Activated CD4-positive, alpha-beta T cell treated with anti-CD3 and anti-CD28 coated beads, Interleukin-2, amount 50 U/mL, for 1 hour (primary cell): ENCODE measurements around the gene JUN.

Source experiments
- DNase-seq: peaks from one replicate; pipeline ENCODE4 v3.0.0-alpha.2; 2020

Gene JUN

DNA sequence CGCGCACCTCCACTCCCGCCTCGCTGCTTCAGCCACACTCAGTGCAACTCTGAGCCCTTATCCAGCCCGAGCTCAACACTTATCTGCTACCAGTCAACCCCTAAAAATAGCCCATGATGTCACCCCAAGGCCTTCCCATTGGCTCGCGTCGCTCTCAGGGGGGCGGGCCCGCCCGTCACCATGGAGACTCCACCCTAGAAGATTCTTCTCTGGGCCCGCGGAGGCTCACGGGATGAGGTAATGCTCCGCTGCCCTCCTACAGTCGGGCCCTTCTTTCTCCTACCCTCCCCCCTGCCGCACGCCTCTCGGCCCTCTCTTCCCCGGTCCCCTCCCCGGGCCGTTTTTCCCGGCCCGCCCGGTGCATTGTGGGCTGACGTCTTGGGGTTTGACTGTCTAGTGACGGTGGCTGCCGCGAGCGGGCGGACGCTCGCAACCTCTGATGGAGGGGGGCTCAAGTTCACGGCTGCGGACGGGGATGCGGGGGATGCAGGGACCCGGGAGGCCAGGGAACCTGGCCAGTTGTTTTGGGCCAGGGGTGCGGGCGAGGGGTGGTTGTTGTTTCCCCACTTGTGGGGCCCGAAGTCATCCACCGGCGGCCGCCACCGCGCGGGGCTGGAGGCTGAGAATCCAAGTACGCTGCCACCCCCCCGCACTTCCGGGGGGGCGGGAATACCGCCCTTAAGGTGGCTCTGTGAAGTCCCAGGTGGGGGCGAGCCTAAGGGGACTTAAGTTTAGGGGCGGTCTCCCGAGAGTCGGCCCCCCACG lies at the start of gene JUN:
TSS of gene JUN (minus strand) at position 55 of the 765 bp plus-strand sequence. CDS start 977 bp downstream, outside the sequence.
- peak; percentile 98 for DNase-seq

DNA sequence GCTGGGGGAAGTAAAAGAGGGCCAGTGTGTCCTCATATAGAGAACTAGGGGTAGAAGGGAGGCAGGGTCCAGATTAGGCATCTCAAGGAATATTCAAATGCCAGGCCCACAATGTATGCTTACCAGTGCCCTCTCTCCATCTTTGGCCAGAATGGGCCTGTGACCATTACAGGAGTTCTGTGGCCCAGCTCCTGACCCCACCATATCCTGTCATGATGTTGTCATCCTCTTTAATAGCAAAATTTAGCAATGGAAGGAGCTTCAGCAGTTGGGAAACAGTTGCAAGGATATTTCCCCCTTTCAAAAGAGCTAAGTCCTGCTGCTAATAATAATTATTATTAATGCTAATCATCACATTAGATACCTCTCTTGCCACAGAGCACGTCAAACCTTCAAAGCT lies 49.3 kb upstream of the JUN start:
- DNase-seq, result no peak

DNA sequence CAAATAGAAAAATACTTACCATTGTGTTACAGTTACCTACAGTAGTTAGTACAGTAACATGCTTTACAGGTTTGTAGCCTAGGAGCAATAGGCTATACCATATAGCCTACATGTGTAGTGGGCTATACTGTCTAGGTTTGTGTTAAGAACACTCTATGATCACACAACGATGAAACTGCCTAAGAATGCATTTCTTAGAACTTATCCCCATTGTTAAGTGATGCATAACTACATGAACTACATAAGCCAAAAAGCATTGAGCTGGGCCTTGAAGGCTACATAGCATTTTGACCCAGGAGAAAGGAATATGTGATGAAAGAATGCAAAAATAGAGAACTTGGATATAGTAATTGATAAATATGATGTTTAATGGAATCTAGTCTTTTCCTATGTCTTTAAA lies 46.4 kb upstream of the JUN start:
- no peak for DNase-seq

DNA sequence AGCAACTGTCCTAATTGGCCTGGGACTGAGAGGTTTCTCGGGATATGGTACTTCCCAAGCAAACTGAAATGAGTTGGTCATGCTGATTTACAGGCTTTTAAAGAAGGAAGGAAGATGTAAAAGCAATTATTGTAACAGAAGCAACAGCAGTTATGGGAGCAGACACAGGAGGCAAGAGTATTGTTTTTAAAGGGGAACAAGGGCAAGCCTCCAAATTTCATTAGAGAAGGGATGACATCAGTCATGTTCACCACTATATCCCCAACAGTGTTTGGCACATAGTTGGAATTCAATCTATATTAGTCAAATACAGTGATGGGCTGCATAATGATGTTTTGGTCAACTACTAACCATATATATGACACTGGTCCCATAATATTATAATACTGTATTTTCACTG lies 46.0 kb upstream of the JUN start:
- no peak for DNase-seq

DNA sequence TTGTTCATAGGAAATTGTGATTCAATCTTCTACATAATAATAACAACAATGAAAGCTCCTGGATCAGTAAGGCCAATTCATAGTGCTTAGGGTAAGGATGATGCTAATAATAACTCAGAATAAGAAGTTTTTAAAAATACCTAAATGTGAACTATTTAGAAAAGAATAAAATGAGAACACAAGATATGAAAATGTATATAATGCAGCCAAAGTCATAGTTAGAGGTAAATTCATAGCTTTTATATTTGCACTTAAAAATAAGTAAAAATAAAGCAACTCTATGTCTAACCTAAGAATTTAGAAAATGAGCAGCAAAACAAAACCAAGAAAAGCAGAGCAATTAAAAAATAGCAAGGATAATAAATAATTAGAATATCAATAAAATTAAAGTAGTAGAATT lies 43.5 kb upstream of the JUN start:
- no peak for DNase-seq

DNA sequence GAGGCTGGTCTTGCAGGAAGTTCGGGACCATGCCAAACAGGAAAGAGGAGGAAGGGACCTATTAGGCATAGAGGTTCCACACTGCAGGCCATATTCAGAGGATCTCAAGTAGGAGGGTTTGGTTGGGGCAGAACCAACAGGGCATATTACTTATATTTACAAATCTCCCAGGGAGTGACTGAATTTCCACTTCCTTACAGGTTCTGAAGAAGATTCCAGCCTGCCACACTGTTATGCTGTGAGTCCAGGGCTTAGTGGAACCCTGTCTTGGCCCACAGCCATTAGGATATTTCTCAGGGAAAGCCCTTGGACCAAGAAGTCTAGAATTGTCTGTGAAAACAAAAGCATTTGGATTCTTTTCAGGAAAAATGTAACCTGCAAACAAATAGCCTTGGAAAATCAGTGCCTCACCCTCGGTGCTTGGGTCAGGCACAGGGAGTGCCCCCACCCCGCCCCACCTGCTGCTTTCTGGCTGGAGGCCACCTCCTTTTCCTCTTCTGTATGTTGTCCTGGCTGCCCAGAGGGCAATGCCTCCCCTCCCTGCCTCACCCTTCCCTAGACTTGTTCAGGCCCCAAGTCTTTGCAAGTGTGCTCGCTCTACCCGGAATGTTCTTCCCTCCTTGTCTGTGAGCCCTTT lies 41.0 kb upstream of the JUN start:
- DNase-seq, result no peak

DNA sequence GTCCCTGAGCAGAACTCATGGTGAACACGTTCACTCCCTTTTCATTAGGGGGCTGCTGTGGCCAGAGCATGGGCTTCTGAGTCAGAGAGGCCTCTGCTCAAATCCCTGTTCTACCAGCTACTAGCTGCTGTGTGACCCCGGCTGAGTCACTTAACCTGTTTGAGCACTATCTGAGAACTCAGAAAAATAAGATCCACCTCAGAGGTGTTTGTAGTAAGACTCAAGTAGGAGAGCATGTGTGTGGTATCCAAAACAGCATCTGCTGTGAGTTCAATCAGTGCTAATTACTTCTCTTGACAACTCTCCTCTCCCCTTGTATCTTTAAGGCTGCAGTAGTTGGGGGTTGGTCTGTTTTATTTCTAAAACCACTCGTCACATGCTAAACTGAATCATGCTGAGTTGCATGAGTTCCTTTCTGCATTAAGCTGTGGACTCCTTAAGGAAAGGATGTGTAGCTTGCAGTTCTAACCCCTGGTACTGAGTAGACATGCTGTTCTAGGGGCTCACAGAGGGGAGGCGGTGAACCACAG lies 39.7 kb upstream of the JUN start:
- DNase-seq, result no peak

DNA sequence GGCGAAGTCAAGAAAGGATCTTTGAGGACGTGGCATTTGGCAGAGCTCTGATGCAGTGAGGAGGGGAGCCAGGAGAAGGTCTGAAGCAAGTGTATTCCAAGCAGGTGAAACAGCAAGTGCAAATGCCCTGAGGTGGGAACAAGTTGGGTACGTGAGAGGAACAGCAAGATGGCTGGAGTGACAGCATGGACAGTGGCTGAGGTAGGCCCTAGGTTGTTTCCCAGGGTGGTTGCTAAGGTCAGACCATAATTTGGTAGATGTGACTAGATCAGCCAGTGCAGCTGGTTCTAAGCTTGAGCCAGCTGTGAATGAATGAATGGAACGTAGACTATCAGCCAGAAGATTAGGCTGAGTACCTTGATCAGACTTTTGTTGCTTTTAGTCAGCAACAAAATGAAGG lies 37.5 kb upstream of the JUN start:
- DNase-seq, result no peak

DNA sequence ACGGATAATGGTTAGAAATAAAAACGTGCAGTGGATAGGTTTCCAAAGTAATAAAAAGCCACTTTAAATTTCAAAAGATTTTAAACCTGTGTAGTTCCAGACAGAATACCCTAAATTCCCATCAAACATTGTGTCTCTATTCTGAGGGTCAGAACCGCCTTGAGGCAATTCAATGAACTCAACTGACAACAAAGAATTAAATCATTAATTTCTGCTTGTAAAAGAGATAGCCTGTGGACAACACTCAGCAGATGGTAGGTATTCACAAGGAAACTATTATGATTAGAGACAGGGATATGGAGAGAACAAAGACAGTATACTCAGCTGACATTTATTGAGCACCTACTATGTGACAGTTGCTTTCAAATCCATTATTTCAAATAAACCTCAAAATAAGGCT lies 35.1 kb upstream of the JUN start:
- DNase-seq, result no peak

DNA sequence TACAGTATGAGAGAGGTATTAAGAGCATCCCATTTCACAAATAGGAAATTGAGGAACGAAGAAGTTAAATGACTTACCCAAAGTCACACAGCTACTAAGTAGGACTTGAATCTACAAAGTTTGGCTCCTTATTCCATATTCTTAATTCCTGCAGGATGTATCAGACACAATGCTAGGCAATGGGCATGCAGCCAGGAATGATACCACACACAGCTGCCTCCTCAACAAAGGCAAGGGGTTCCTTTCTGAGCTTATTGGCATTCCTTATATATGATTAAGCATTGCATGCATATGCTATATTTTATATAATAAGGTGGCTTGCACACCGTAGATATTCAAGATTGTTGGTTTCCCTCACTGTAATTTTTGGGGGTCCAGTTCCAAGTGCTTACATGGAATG lies 34.2 kb upstream of the JUN start:
- no peak for DNase-seq

DNA sequence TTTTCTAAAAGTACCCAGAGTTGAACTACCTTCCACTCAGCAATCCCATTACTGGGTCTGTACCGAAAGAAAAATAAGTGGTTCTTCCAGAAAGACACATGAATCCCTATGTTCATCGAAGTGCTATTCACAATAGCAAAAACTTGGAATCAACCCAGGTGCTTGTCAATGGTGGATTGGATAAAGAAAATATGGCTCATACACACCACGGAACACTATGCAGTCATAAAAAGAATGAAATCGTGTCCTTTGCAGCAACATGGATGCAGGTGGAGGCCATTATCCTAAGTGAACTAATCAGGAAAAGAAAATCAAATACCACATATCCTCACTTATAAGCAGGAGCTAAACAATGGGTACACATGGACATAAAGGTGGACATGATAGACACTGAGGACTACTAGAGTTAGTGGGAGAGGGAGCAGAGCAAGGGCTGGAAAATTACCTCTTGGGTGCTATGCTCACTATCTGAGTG lies 32.9 kb upstream of the JUN start:
- no peak for DNase-seq

DNA sequence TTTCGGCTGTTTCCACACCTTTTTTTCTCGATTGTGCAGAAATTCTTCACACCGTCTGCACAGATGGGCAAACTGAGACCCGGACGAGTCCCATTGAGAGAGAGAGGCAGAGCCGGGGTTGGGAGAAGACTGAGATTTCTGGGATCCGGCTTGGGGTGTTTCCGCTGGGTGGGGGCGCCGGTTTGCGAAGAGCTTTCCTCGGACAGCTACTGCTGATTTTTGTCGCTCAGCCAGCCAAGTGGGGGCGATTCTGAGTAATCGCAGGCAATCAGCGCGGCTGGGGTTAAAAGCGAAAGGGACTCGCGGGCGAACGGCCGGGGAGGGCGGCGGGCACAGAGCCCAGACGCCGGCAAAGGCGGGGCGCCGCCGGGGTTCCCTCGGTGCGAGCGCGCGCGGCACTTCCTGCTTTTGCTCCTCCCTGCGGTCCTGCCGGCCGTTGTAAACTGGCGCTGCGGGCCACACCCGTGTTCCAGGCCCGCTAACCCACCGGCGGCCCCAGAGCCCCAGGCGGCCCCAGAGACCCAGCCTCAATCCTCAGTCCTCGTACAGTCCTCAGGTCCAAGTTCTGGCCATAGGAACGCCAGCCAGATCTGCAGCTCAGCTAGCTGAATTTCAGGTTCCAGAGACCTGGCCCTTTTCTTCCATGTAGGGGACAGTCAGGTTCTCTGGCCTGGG lies 32.4 kb upstream of the JUN start:
- DNase-seq, result peak; percentile 80

DNA sequence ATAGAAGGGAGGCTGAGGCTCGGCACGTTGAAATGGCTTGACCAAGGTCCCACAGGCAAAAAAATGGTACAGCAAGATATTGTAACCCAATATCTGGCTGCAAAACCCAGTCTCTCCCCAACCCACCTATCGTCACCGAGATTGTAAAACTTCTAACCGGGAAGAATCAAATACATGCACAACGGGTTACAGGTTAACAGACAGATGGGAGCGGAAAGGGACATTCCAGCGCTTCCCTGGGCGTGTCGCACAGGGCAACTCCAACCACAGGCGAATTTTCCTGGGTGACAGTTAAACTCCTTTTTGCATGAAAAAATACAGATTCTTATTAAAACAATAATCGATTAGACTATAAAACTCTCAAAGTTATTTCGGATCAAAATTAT lies 31.8 kb upstream of the JUN start:
- no peak for DNase-seq

DNA sequence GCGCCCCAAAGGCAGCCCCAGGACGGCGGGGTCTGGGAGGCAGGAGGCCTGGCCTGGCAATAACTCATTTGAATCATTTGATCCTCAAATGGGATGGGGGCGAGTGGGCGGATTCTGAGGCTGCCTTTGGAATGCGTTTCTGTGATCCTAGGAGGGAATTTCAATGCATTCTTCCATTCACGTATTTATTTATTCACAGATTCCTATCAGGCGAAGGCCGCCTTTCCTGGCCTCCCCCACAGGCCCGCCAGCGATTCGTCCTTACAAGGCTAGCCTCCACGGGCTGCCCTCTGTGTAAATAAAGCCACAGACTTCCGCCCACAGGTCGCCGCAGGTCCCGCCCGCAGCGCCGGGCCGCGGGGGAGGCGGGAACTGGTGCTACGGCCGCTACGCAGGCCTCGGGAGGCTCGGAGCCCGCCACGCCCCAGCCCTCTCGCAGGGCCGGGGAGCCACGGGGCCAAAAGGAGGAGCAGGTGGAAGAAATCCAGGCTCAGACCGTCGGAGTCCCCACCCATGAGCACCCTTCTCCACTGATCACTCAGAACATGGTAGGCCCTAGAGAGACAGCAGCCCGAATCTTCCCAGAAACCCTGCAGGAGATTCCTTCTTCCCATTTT lies 31.3 kb upstream of the JUN start:
- DNase-seq, result peak; percentile 36

DNA sequence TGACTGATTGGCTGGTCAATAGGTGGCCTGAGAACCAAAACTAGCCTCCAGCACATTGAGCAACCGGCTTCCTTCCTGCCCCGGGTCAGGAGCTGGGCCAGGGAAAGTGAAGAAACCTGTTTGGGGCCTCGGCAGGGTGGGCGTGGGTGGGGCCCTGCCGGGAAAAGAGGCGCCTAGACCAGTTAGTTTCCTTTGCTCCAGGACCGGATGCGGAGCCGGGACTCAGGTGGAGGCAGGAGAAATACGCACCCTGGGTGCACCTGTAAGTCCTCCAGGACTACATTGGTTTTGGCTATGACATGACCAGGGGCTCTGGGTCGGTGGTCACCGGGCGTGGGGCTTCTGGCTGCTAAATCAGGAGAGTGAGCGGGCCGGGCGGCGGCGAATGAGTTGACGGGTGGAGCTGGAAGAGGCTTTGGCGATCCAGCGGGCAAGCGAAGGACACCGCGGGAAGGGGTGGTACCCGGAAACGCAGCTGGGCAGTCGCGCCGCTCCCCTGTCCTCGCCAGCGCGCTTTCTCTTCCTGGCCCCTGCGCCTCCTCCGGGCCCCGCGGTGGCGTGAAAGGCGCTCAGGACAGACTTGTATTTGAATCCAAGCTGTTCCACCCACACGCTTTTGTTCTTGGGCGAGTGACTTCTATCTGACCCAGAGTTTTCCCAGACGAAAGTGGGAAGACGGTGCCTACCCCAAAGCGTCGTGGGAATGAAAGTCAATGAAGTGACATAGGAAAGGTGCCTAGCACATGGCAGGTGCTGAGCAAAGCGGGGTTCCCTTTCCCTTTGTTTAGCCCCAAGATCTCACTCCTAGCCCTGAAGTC lies 30.6 kb upstream of the JUN start:
- no peak for DNase-seq

DNA sequence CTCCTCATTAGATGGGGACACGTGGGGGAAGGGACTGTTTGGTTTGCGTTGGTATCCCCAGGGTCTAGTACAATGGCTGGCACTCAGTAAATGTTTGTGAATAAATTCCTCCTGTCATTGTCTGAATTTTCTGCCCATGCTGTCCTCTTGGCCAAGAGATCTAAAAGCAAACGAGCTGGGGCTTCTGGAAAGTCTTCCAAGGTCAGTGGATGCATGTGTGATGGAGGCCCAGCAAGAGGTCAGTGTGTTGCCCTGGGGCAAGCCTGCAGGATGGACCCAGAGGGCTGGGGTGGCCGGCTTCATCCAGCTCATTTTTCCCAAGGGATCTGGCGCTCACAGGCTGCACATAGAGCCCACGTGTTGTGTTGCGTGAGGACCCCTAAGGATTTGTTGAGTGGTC lies 30.0 kb upstream of the JUN start:
- DNase-seq, result no peak

DNA sequence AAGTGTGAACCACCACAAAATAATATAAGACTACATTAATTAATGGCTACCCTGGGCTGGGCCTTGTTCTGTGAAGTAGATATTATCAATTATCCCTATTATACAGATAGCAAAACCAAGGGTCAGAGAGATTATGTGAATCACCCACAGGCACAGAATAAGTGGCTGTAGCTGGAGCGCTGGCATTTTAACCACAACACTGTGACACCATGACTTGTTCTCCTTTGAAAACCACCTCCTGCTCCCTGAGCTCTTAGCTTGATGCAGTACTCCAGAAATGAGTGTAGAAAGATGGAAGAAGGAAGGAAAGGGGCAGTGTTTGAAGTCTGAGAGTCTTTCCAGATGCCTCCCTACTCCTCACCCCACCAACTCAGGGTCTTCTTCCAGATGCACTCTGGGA lies 29.5 kb upstream of the JUN start:
- DNase-seq, result no peak

DNA sequence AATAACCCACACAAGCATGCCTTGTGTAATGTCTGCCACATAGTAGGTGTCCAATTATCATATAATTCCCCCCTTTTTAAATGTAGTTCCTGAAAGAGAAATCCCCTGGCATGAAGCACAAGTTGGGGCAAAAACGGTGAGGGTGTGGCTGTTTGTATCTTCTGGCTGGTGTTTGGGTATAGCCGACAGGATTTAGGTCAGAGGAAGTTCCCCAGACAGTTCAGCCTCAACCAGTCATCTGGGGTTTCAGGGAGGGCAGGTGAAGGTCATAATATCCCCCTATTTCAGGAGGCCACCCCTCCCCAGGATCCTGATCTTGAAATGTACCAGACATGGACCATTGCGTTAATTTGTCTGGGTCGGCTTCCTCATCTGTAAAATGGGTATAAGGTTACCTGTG lies 29.1 kb upstream of the JUN start:
- DNase-seq, result peak; percentile 45

DNA sequence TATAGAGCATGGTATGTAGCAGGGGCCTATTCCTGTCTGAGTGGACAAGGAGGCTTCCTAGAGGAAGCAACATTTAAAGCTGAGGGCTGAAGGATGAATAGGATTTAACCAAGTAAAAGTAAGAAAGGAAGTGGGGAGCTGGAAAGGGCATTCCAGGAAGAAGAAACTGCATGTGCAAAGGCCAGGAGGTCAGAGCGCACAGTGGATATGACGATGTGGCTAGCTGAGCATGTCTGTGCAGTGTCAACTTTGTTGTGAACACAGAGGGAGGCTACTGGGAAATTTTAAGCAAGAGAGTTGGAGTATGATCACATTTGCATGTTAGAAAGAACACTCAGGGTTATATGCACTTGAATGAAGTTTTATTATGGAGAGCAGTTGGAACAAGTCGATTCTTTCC lies 28.6 kb upstream of the JUN start:
- DNase-seq, result no peak

DNA sequence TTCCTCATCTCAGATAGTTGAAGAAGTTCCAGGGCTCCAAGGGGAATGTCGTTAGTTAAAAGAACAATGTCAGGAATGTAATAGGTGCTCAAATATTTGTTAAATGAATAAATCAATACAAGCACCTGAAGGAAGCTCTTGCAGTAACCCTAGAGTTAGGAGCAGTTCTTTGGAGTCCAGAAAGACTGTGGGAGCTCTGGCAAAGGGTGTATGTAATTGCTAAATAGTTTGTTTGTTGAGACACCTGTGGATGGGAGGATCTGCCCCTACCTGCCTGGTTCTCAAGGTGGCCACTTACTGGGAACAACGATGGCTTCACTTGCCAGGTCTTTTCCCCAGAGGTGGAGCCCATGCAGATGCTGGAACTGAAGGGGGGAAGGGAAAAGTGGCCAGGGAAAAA lies 27.5 kb upstream of the JUN start:
- DNase-seq, result no peak

DNA sequence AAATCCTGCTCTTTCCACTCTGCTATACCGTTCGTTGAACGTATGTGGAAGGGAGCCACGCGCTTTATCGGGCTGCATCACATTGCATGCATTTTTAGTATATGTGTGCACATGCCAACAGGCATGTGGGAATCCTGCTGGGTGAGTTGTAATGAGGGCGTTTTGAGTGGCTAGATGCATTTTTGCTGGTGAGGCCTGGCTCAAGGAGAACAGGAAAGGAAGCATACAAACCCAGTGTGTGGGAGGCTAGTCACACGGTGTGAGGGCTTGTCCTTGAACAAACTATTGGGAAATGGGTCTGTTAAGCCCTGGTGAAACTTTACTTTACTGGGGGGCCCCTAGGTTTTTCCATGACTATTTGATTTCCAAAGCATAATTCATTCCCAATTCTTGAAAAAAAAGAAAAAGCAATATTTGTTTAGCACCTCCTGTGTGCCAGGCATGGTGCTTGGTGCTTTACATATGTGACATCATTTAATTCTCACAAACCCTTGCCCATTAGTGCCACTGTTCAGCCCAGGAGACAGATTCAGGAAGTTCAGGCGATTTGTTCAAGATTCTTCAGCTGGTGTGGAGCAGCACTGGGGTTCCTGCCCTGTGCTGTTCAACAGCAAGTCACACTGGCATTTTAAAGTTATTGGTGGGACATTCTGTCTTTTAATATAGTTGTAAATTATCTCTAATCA lies 25.6 kb upstream of the JUN start:
- DNase-seq, result no peak

DNA sequence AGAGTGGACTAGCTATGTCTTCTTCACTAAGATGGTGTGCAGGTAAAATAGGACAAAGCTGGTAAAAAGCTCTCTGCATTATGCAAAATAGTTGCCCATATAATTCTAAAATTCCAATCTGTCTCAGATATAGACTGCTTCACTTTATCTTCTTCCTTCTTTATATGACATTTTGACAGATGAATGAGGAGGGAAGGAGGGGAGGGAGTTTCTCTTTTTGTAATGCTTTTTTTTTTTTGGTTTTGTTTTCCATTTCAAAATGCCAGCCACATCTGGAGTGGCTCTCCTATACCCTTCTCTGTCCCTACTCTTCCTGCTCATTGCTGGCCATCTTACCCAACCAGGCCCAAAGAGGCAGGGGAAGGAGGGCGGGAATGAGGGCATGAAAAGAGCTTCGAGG lies 24.2 kb upstream of the JUN start:
- DNase-seq, result no peak
